GM23338 (cell line): ENCODE data around the gene DLG4.

Experiments used
- CTCF ChIP-seq, 2 experiments: fragments of 200-600 bp in 1 of 2; sonication (generic) in 1 of 2; conservative IDR thresholded peaks; 2 replicates each; pipeline versions ENCODE4 v1.5.1 to v1.6.1; 2016 to 2017; ENCODE audit warnings: antibody characterized with exemption in 2 of 2, low read depth in 2 of 2, mild to moderate bottlenecking in 2 of 2, moderate library complexity in 1 of 2
- POLR2AphosphoS5 ChIP-seq: IDR thresholded peaks from 2 replicates; pipeline ENCODE4 v1.6.1; 2016; ENCODE audit warnings: antibody characterized with exemption, low read depth

- no peak for TF ChIP-seq CTCF (conservative IDR thresholded peaks at IDR 0.05; ENCODE audit: low read depth in 2 of 2)
- no peak for TF ChIP-seq POLR2AphosphoS5
Observed at GRCh38 chr17:7224110-7224509, 4.5 kb upstream of the DLG4 start.
